Astrocyte (in vitro differentiated cells and primary cell): ENCODE data around the gene ZBTB17. TPM values are rescaled to one million over a fixed set of nuclear protein-coding genes. Genes with fewer than 3 reads are reported as not detected.

Source experiments
- DNase-seq: peaks from one replicate; pipeline ENCODE4 v3.0.0-alpha.2; 2010; ENCODE audit warnings: low read depth
- FAIRE-seq: peaks from 2 replicates; lab custom pipeline; 2011; peaks lifted over from hg19 to GRCh38; lab: Jason Lieb, UNC
- H2AFZ ChIP-seq: 2 replicates; pipeline ENCODE4 v1.6.0; 2012; ENCODE audit warnings: low read depth, low read length, inconsistent platforms
- H3K27ac ChIP-seq: 2 replicates; pipeline ENCODE4 v1.5.1; 2011; ENCODE audit warnings: low read depth, low read length, inconsistent platforms
- H3K27me3 ChIP-seq: 2 replicates; pipeline ENCODE4 v1.6.0; 2011; ENCODE audit warnings: low read length, inconsistent platforms; ENCODE audit not compliant: insufficient read depth
- H3K36me3 ChIP-seq: 2 replicates; pipeline ENCODE4 v1.5.1; 2011; ENCODE audit warnings: low read length, inconsistent platforms; ENCODE audit not compliant: insufficient read depth
- H3K4me1 ChIP-seq: 2 replicates; pipeline ENCODE4 v1.5.1; 2011; ENCODE audit warnings: low read length, inconsistent platforms; ENCODE audit not compliant: insufficient read depth
- H3K4me2 ChIP-seq: 2 replicates; pipeline ENCODE4 v1.6.0; 2012; ENCODE audit warnings: low read length, inconsistent platforms
- H3K4me3 ChIP-seq: 2 replicates; pipeline ENCODE4 v1.5.1; 2011; ENCODE audit warnings: low read depth, mild to moderate bottlenecking, low read length, inconsistent platforms; ENCODE audit not compliant: insufficient read depth
- H3K79me2 ChIP-seq: 2 replicates; pipeline ENCODE4 v1.6.0; 2012; ENCODE audit warnings: mild to moderate bottlenecking, low read length, inconsistent platforms; ENCODE audit not compliant: insufficient read depth
- H3K9ac ChIP-seq: 2 replicates; pipeline ENCODE4 v1.6.0; 2012; ENCODE audit warnings: mild to moderate bottlenecking, low read length, inconsistent platforms
- H3K9me3 ChIP-seq: 2 replicates; pipeline ENCODE4 v1.5.1; 2012; ENCODE audit warnings: low read depth, mild to moderate bottlenecking, low read length, inconsistent platforms; ENCODE audit not compliant: insufficient read depth
- H4K20me1 ChIP-seq: 2 replicates; pipeline ENCODE4 v1.6.0; 2012; ENCODE audit warnings: low read length, inconsistent platforms; ENCODE audit not compliant: insufficient read depth
- H3K27ac Mint-ChIP-seq: one replicate; pipeline ENCODE4 v1.8.0; 2021; ENCODE audit warnings: mild to moderate bottlenecking, mixed read lengths; ENCODE audit not compliant: unreplicated experiment
- H3K27me3 Mint-ChIP-seq: one replicate; pipeline ENCODE4 v1.8.0; 2021; ENCODE audit warnings: low read depth, mixed read lengths; ENCODE audit not compliant: unreplicated experiment
- H3K36me3 Mint-ChIP-seq: one replicate; pipeline ENCODE4 v1.8.0; 2021; ENCODE audit warnings: low read depth, mixed read lengths; ENCODE audit not compliant: unreplicated experiment
- H3K4me1 Mint-ChIP-seq: one replicate; pipeline ENCODE4 v1.8.0; 2021; ENCODE audit warnings: low read depth, mixed read lengths; ENCODE audit not compliant: unreplicated experiment
- H3K4me3 Mint-ChIP-seq: one replicate; pipeline ENCODE4 v1.8.0; 2021; ENCODE audit warnings: mild to moderate bottlenecking, moderate library complexity, mixed read lengths; ENCODE audit not compliant: unreplicated experiment
- H3K9me3 Mint-ChIP-seq: one replicate; pipeline ENCODE4 v1.8.0; 2021; ENCODE audit warnings: mild to moderate bottlenecking, mixed read lengths; ENCODE audit not compliant: unreplicated experiment
- CTCF ChIP-seq: IDR thresholded peaks from 2 replicates; pipeline ENCODE4 v1.5.1; 2011; ENCODE audit warnings: low read depth, mild to moderate bottlenecking, inconsistent platforms, low read length, moderate library complexity; ENCODE audit not compliant: insufficient read depth
- EZH2 ChIP-seq: IDR thresholded peaks from 2 replicates; pipeline ENCODE4 v1.6.1; 2012; ENCODE audit warnings: mild to moderate bottlenecking, low read length, inconsistent platforms; ENCODE audit not compliant: insufficient read depth
- total RNA-seq: library from RNA; stranded (reverse); gene quantifications from 2 replicates; pipeline ENCODE4 v1.2.1, GENCODE V29; 2021

The ZBTB17 gene
- total RNA-seq, 1 donor from 2014 or later, result 28.1 TPM

DNA sequence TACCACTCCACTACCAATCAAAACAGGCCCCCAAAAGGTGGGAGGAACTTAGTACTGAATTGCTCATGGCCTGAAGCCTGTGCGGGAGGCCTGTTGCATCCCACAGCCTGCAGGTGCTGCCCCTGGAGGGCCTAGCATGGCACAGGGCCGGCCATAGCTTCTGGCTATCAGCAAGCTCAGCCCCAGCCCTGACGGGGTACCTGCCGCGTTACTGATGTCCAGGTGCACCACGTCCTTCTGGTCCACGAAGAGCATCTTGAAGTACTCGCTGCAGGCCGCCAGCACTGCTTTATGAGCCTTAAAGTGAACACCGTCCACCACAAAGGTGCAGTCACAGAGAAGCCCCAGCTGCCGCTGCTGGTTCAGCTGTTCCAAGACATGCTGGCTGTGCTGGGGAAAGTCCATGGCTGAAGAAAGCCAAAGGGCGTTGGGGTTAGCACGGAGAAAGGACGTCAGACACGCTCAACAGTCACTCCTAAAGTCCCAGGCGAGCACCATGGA is 27.8 kb downstream of the ZBTB17 start:
- Mint-ChIP-seq H3K27ac (peak overlapping the region; percentile 81), H3K27me3 (no peaks in the 10 kb centered on the region), H3K9me3 (no peaks in the 10 kb centered on the region), H3K36me3 (peaks cover 11% of the 10 kb centered on the region), H3K4me1 (peaks cover 46% of the 10 kb centered on the region), H3K4me3 (no peak overlapping the region)
- Histone ChIP-seq H3K27ac (peak overlapping the region; percentile 100), H3K27me3 (no peaks in the 10 kb centered on the region), H3K4me2 (peak overlapping the region; percentile 91), H3K36me3 (peaks cover 8% of the 10 kb centered on the region), H3K79me2 (peaks cover 56% of the 10 kb centered on the region), H2AFZ (no peak overlapping the region), H4K20me1 (peaks cover 33% of the 10 kb centered on the region), H3K4me1 (peaks cover 55% of the 10 kb centered on the region), H3K9ac (peak overlapping the region; percentile 98), H3K4me3 (no peak overlapping the region), H3K9me3 (no peaks in the 10 kb centered on the region)
- DNase-seq (no peak), FAIRE-seq (no peak)
- no peak for TF ChIP-seq EZH2
- TF ChIP-seq CTCF, result no peak

GRCh38 chr1:15947382-15948090 is 28.4 kb downstream of the ZBTB17 start:
- Mint-ChIP-seq H3K27ac (no peak overlapping the region), H3K27me3 (no peaks in the 10 kb centered on the region), H3K4me1 (peaks cover 42% of the 10 kb centered on the region), H3K4me3 (no peak overlapping the region), H3K36me3 (peaks cover 11% of the 10 kb centered on the region), H3K9me3 (no peaks in the 10 kb centered on the region)
- H3K27ac ChIP-seq, result no peak overlapping the region
- no peak overlapping the region for H3K4me2 ChIP-seq
- TF ChIP-seq CTCF (no peak), EZH2 (no peak)
- H2AFZ ChIP-seq, result no peak overlapping the region
- H3K4me1 ChIP-seq, result peaks cover 48% of the 10 kb centered on the region
- FAIRE-seq (no peak), DNase-seq (no peak)
- H3K79me2 ChIP-seq, result peaks cover 56% of the 10 kb centered on the region
- H3K36me3 ChIP-seq, result peaks cover 12% of the 10 kb centered on the region
- H3K4me3 ChIP-seq, result no peak overlapping the region
- peaks cover 39% of the 10 kb centered on the region for H4K20me1 ChIP-seq
- H3K9me3 ChIP-seq, result no peaks in the 10 kb centered on the region
- no peak overlapping the region for H3K9ac ChIP-seq
- no peaks in the 10 kb centered on the region for H3K27me3 ChIP-seq
